HEK293 (cell line): ENCODE measurements around the gene C4orf51.

Experiments used
- CTCF ChIA-PET: fragments of 350-600 bp; formaldehyde crosslinking; extraction: SDS; loops from one replicate; lab custom pipeline; 2021; ENCODE audit warnings: antibody characterized with exemption; lab: Yijun Ruan, JAX
- POLR2A ChIA-PET: fragments of 300-600 bp; formaldehyde crosslinking; extraction: SDS; loops from one replicate; lab custom pipeline; 2020; ENCODE audit warnings: antibody characterized with exemption, inconsistent platforms; lab: Yijun Ruan, JAX
- H3K27ac ChIP-seq: fragments of 200-500 bp; sonication (Bioruptor generic); 2 replicates; pipeline ENCODE4 v1.5.1; 2014; ENCODE audit warnings: low read depth, low read length, control low read depth, inconsistent platforms; ENCODE audit errors: extremely low read depth
- H3K36me3 ChIP-seq, 2 experiments: fragments of 200-500 bp in 1 of 2; sonication (Bioruptor generic) in 1 of 2; 1 replicate in 1 of 2; 2 replicates in 1 of 2; pipeline ENCODE4 v1.5.1; 2014 to 2017; ENCODE audit warnings: inconsistent platforms in 2 of 2, low read length in 2 of 2; ENCODE audit not compliant: control insufficient read depth in 2 of 2, insufficient read depth in 1 of 2
- H3K4me1 ChIP-seq: fragments of 200-500 bp; sonication (Bioruptor generic); 2 replicates; pipeline ENCODE4 v1.5.1; 2014; ENCODE audit warnings: mild to moderate bottlenecking, low read length, inconsistent platforms; ENCODE audit not compliant: control insufficient read depth, insufficient read depth
- H3K4me3 ChIP-seq: 2 replicates; pipeline ENCODE4 v1.5.1; 2011; ENCODE audit warnings: low read depth, mild to moderate bottlenecking, control low read depth, low read length, moderate library complexity
- H3K9me3 ChIP-seq: fragments of 200-500 bp; sonication (Bioruptor generic); 2 replicates; pipeline ENCODE4 v1.5.1; 2014; ENCODE audit warnings: low read depth, low read length, inconsistent platforms; ENCODE audit not compliant: control insufficient read depth, insufficient read depth
- IKZF3 ChIP-seq: fragments of 450-650 bp; IDR thresholded peaks from 2 replicates; pipeline ENCODE4 v1.5.0; 2018; ENCODE audit warnings: missing biosample characterization, mild to moderate bottlenecking, missing genetic modification characterization, moderate library complexity
- MZF1 ChIP-seq: fragments of 450-650 bp; formaldehyde crosslinking; IDR thresholded peaks from 2 replicates; pipeline ENCODE4 v1.5.1; 2017; ENCODE audit warnings: missing biosample characterization, missing genetic modification characterization, borderline replicate concordance
- OSR2 ChIP-seq: fragments of 450-650 bp; formaldehyde crosslinking; IDR thresholded peaks from 2 replicates; pipeline ENCODE4 v1.5.1; 2016; ENCODE audit warnings: missing biosample characterization, missing genetic modification characterization
- PRDM2 ChIP-seq: fragments of 450-650 bp; formaldehyde crosslinking; IDR thresholded peaks from 2 replicates; pipeline ENCODE4 v1.5.1; 2016; ENCODE audit warnings: missing biosample characterization, missing genetic modification characterization, borderline replicate concordance
- SCRT1 ChIP-seq: fragments of 450-650 bp; formaldehyde crosslinking; IDR thresholded peaks from 2 replicates; pipeline ENCODE4 v1.5.1; 2016; ENCODE audit warnings: missing biosample characterization, missing genetic modification characterization, borderline replicate concordance
- TRIM28 ChIP-seq: IDR thresholded peaks from 2 replicates; pipeline ENCODE4 v1.6.1; 2011; ENCODE audit warnings: low read length, control low read depth, borderline replicate concordance
- YY1 ChIP-seq: fragments of 450-650 bp; formaldehyde crosslinking; IDR thresholded peaks from 2 replicates; pipeline ENCODE4 v1.5.1; 2018; ENCODE audit warnings: missing biosample characterization, missing genetic modification characterization
- ZBTB17 ChIP-seq: fragments of 450-650 bp; formaldehyde crosslinking; IDR thresholded peaks from 2 replicates; pipeline ENCODE4 v1.5.1; 2016; ENCODE audit warnings: missing biosample characterization, missing genetic modification characterization
- ZNF114 ChIP-seq: fragments of 450-650 bp; formaldehyde crosslinking; IDR thresholded peaks from 2 replicates; pipeline ENCODE4 v1.5.0; 2017; ENCODE audit warnings: missing biosample characterization, missing genetic modification characterization
- ZNF155 ChIP-seq: fragments of 450-650 bp; formaldehyde crosslinking; IDR thresholded peaks from 2 replicates; pipeline ENCODE4 v1.5.1; 2016; ENCODE audit warnings: missing biosample characterization, missing genetic modification characterization
- ZNF24 ChIP-seq: fragments of 450-650 bp; formaldehyde crosslinking; IDR thresholded peaks from 2 replicates; pipeline ENCODE4 v1.5.1; 2016; ENCODE audit warnings: missing biosample characterization, missing genetic modification characterization
- ZNF248 ChIP-seq: fragments of 450-650 bp; formaldehyde crosslinking; IDR thresholded peaks from 2 replicates; pipeline ENCODE4 v1.5.1; 2017; ENCODE audit warnings: missing biosample characterization, missing genetic modification characterization
- ZNF274 ChIP-seq, 2 experiments: fragments of 200-500 bp in 1 of 2; fragments of 450-650 bp in 1 of 2; sonication (Bioruptor generic) in 1 of 2; formaldehyde crosslinking in 1 of 2; IDR thresholded peaks; 2 replicates each; pipeline versions ENCODE4 v1.5.1 to v1.6.1; 2014 to 2016; ENCODE audit warnings: borderline replicate concordance in 1 of 2, inconsistent platforms in 1 of 2, low read length in 1 of 2, missing biosample characterization in 1 of 2, missing genetic modification characterization in 1 of 2
- ZNF324 ChIP-seq: fragments of 450-650 bp; formaldehyde crosslinking; IDR thresholded peaks from 2 replicates; pipeline ENCODE4 v1.5.1; 2016; ENCODE audit warnings: missing biosample characterization, missing genetic modification characterization
- ZNF391 ChIP-seq: fragments of 450-650 bp; formaldehyde crosslinking; IDR thresholded peaks from 2 replicates; pipeline ENCODE4 v1.5.1; 2016; ENCODE audit warnings: low read depth, missing biosample characterization, missing genetic modification characterization, borderline replicate concordance
- ZNF404 ChIP-seq: fragments of 450-650 bp; formaldehyde crosslinking; IDR thresholded peaks from 2 replicates; pipeline ENCODE4 v1.5.1; 2017; ENCODE audit warnings: missing biosample characterization, missing genetic modification characterization
- ZNF473 ChIP-seq: fragments of 450-650 bp; formaldehyde crosslinking; IDR thresholded peaks from 2 replicates; pipeline ENCODE4 v1.5.1; 2017; ENCODE audit warnings: missing biosample characterization, missing genetic modification characterization
- ZNF529 ChIP-seq: fragments of 450-650 bp; formaldehyde crosslinking; IDR thresholded peaks from 2 replicates; pipeline ENCODE4 v1.5.1; 2017; ENCODE audit warnings: missing genetic modification characterization, missing biosample characterization; ENCODE audit not compliant: insufficient replicate concordance
- ZNF560 ChIP-seq: fragments of 450-650 bp; formaldehyde crosslinking; IDR thresholded peaks from 2 replicates; pipeline ENCODE4 v1.5.1; 2017; ENCODE audit warnings: missing biosample characterization, missing genetic modification characterization, borderline replicate concordance
- ZNF561 ChIP-seq: fragments of 450-650 bp; IDR thresholded peaks from 2 replicates; pipeline ENCODE4 v1.5.1; 2018; ENCODE audit warnings: missing biosample characterization, missing genetic modification characterization, borderline replicate concordance
- ZNF585B ChIP-seq: fragments of 450-650 bp; formaldehyde crosslinking; IDR thresholded peaks from 2 replicates; pipeline ENCODE4 v1.5.1; 2016; ENCODE audit warnings: missing biosample characterization, missing genetic modification characterization
- ZNF610 ChIP-seq: fragments of 450-650 bp; formaldehyde crosslinking; IDR thresholded peaks from 2 replicates; pipeline ENCODE4 v1.5.1; 2016; ENCODE audit warnings: missing biosample characterization, missing genetic modification characterization, borderline replicate concordance
- ZNF629 ChIP-seq: fragments of 450-650 bp; formaldehyde crosslinking; IDR thresholded peaks from 2 replicates; pipeline ENCODE4 v1.5.1; 2017; ENCODE audit warnings: missing biosample characterization, missing genetic modification characterization
- ZNF776 ChIP-seq: fragments of 450-650 bp; formaldehyde crosslinking; IDR thresholded peaks from 2 replicates; pipeline ENCODE4 v1.5.0; 2017; ENCODE audit warnings: missing biosample characterization, missing genetic modification characterization, borderline replicate concordance
- ZNF830 ChIP-seq: fragments of 450-650 bp; IDR thresholded peaks from 2 replicates; pipeline ENCODE4 v1.5.0; 2018; ENCODE audit warnings: missing biosample characterization, missing genetic modification characterization, low read depth, mild to moderate bottlenecking, moderate library complexity
- ZNF837 ChIP-seq: fragments of 450-650 bp; formaldehyde crosslinking; IDR thresholded peaks from 2 replicates; pipeline ENCODE4 v1.5.1; 2016; ENCODE audit warnings: missing biosample characterization, missing genetic modification characterization
- TF ChIP-seq, protein P1 (sequence below): fragments of 450-650 bp; formaldehyde crosslinking; IDR thresholded peaks from 2 replicates; pipeline ENCODE4 v1.5.1; 2016; ENCODE audit warnings: missing biosample characterization, missing genetic modification characterization
- TF ChIP-seq, protein P2 (sequence below): fragments of 450-650 bp; formaldehyde crosslinking; IDR thresholded peaks from 2 replicates; pipeline ENCODE4 v1.5.1; 2017; ENCODE audit warnings: missing biosample characterization, missing genetic modification characterization

Gene C4orf51

GRCh38 chr4:145743641-145744040 is 63.7 kb downstream of the C4orf51 start:
- H3K36me3 ChIP-seq, result no peaks in the 10 kb centered on the region
- no peaks in the 10 kb centered on the region for H3K4me1 ChIP-seq
- H3K9me3 ChIP-seq, result no peaks in the 10 kb centered on the region
- H3K4me3 ChIP-seq, result no peak overlapping the region
- H3K27ac ChIP-seq, result no peak overlapping the region
- CTCF ChIA-PET, result interaction anchor here (0.7 kb wide), 1 partner anchor 8 kb away, joined by 4 read pairs; no protein-coding TSS in a partner anchor
- TF ChIP-seq ZNF274 (IDR thresholded peaks at IDR 0.05; ENCODE audit: low read length) (no peak), ZNF274 (tag by site-specific recombination; IDR thresholded peaks at IDR 0.05; ENCODE audit: borderline replicate concordance) (no peak), ZNF529 (tag by site-specific recombination) (no peak), ZNF155 (tag by site-specific recombination) (no peak), ZNF114 (tag by site-specific recombination) (no peak), ZNF248 (no peak), SCRT1 (tag by site-specific recombination) (no peak), PRDM2 (tag by site-specific recombination) (no peak), IKZF3 (no peak), ZNF629 (tag by site-specific recombination) (no peak), OSR2 (no peak), TRIM28 (no peak)
- TF ChIP-seq, all 188 proteins: peak for 0
- POLR2A ChIA-PET, result no interaction called here

- H3K27ac ChIP-seq, result no peak overlapping the region
- H3K4me1 ChIP-seq, result no peaks in the 10 kb centered on the region
- peaks cover 0 to 8% of the 10 kb centered on the region in 2 experiments; a peak in 1 of 3 replicates for H3K36me3 ChIP-seq
- CTCF ChIA-PET, result interaction anchor here (0.5 kb wide), 1 partner anchor 9 kb away, joined by 5 read pairs; no protein-coding TSS in a partner anchor
- POLR2A ChIA-PET, result no interaction called here
- no peak overlapping the region for H3K4me3 ChIP-seq
- H3K9me3 ChIP-seq, result no peaks in the 10 kb centered on the region
- TF ChIP-seq ZNF404 (tag by site-specific recombination) (no peak), ZNF830 (tag by site-specific recombination) (no peak), ZNF610 (tag by site-specific recombination) (no peak), ZNF473 (tag by site-specific recombination) (no peak), YY1 (no peak), ZNF776 (tag by site-specific recombination) (no peak), ZBTB17 (no peak), ZNF585B (tag by site-specific recombination) (no peak), ZNF391 (tag by site-specific recombination) (no peak), ZNF24 (tag by site-specific recombination) (no peak), ZNF837 (tag by site-specific recombination) (no peak), ZNF561 (tag by site-specific recombination) (no peak), MZF1 (no peak), ZNF324 (no peak), ZNF560 (tag by site-specific recombination) (no peak)
- TF ChIP-seq, protein P1, sequence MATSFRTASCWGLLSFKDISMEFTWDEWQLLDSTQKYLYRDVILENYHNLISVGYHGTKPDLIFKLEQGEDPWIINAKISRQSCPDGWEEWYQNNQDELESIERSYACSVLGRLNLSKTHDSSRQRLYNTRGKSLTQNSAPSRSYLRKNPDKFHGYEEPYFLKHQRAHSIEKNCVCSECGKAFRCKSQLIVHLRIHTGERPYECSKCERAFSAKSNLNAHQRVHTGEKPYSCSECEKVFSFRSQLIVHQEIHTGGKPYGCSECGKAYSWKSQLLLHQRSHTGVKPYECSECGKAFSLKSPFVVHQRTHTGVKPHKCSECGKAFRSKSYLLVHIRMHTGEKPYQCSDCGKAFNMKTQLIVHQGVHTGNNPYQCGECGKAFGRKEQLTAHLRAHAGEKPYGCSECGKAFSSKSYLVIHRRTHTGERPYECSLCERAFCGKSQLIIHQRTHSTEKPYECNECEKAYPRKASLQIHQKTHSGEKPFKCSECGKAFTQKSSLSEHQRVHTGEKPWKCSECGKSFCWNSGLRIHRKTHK (tag by site-specific recombination), result no peak
- TF ChIP-seq, protein P2, sequence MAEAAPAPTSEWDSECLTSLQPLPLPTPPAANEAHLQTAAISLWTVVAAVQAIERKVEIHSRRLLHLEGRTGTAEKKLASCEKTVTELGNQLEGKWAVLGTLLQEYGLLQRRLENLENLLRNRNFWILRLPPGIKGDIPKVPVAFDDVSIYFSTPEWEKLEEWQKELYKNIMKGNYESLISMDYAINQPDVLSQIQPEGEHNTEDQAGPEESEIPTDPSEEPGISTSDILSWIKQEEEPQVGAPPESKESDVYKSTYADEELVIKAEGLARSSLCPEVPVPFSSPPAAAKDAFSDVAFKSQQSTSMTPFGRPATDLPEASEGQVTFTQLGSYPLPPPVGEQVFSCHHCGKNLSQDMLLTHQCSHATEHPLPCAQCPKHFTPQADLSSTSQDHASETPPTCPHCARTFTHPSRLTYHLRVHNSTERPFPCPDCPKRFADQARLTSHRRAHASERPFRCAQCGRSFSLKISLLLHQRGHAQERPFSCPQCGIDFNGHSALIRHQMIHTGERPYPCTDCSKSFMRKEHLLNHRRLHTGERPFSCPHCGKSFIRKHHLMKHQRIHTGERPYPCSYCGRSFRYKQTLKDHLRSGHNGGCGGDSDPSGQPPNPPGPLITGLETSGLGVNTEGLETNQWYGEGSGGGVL (tag by site-specific recombination), result no peak
Measured at GRCh38 chr4:145755802-145756201, 75.9 kb downstream of the C4orf51 start.
